KMS-11 (cell line): Measurements from ENCODE around the gene CCDC185.
A peak's percentile ranks its signal among the peaks of the same experiment; 100 is the strongest.

Source experiments
- H2AFZ ChIP-seq: fragments of 200-600 bp; sonication (generic); 2 replicates; pipeline ENCODE4 v1.6.1; 2016; ENCODE audit warnings: antibody characterized with exemption, mixed run types, low read depth
- H3K27ac ChIP-seq: fragments of 200-600 bp; sonication (generic); 2 replicates; pipeline ENCODE4 v1.6.1; 2016; ENCODE audit warnings: mild to moderate bottlenecking, mixed run types
- H3K27me3 ChIP-seq: fragments of 200-600 bp; sonication (generic); 2 replicates; pipeline ENCODE4 v1.6.1; 2017; ENCODE audit warnings: mild to moderate bottlenecking, low read depth, mixed run types, moderate library complexity; ENCODE audit not compliant: insufficient read depth
- H3K36me3 ChIP-seq: fragments of 200-600 bp; sonication (generic); 2 replicates; pipeline ENCODE4 v1.6.1; 2017; ENCODE audit warnings: mild to moderate bottlenecking, mixed run types; ENCODE audit not compliant: insufficient read depth
- H3K4me1 ChIP-seq: fragments of 200-600 bp; sonication (generic); 2 replicates; pipeline ENCODE4 v1.6.1; 2016; ENCODE audit warnings: mild to moderate bottlenecking, low read depth, mixed run types; ENCODE audit not compliant: poor library complexity, severe bottlenecking
- H3K4me2 ChIP-seq: fragments of 200-600 bp; sonication (generic); 2 replicates; pipeline ENCODE4 v1.7.0; 2016; ENCODE audit warnings: mild to moderate bottlenecking, mixed run types
- H3K4me3 ChIP-seq: fragments of 200-600 bp; sonication (generic); IDR thresholded peaks from 2 replicates; pipeline ENCODE4 v1.6.1; 2017; ENCODE audit warnings: low read depth, low read length, mixed read lengths; ENCODE audit not compliant: insufficient read depth
- H3K79me2 ChIP-seq: fragments of 200-600 bp; sonication (generic); 2 replicates; pipeline ENCODE4 v1.6.1; 2016; ENCODE audit warnings: low read depth, mixed run types; ENCODE audit not compliant: insufficient read depth
- H3K9ac ChIP-seq: fragments of 200-600 bp; sonication (generic); 2 replicates; pipeline ENCODE4 v1.6.1; 2016; ENCODE audit warnings: mild to moderate bottlenecking, mixed run types
- H4K20me1 ChIP-seq: fragments of 200-600 bp; sonication (generic); 2 replicates; pipeline ENCODE4 v1.6.1; 2016; ENCODE audit warnings: mild to moderate bottlenecking, mixed run types; ENCODE audit not compliant: insufficient read depth
- CTCF ChIP-seq: fragments of 200-600 bp; sonication (generic); conservative IDR thresholded peaks from 2 replicates; pipeline ENCODE4 v1.6.1; 2017; ENCODE audit warnings: low read depth, mild to moderate bottlenecking, antibody characterized with exemption, low read length, moderate library complexity, mixed read lengths

CCDC185 gene

GRCh38 chr1:223364685-223365382 lies 28.4 kb upstream of the CCDC185 start:
- H3K27me3 ChIP-seq: no peaks in the 10 kb centered on the region; the same call in 1 of the 2 replicates
- H2AFZ ChIP-seq: peak overlapping the region; percentile 89
- no peak overlapping the region for H3K9ac ChIP-seq
- H4K20me1 ChIP-seq: no peaks in the 10 kb centered on the region
- no peak overlapping the region for H3K4me3 ChIP-seq
- no peak overlapping the region for H3K27ac ChIP-seq
- peak overlapping the region; percentile 57 for H3K4me2 ChIP-seq
- no peaks in the 10 kb centered on the region for H3K36me3 ChIP-seq
- H3K79me2 ChIP-seq: no peaks in the 10 kb centered on the region
- no peaks in the 10 kb centered on the region for H3K4me1 ChIP-seq
- TF ChIP-seq CTCF: no peak

GRCh38 chr1:223374064-223374610 lies 19.1 kb upstream of the CCDC185 start:
- Histone ChIP-seq H3K79me2 (no peaks in the 10 kb centered on the region), H4K20me1 (no peaks in the 10 kb centered on the region), H2AFZ (no peak overlapping the region), H3K9ac (no peak overlapping the region), H3K4me2 (no peak overlapping the region), H3K27ac (no peak overlapping the region), H3K4me3 (no peak overlapping the region), H3K4me1 (no peaks in the 10 kb centered on the region), H3K36me3 (no peaks in the 10 kb centered on the region), H3K27me3 (no peaks in the 10 kb centered on the region)
- no peak for TF ChIP-seq CTCF

- Histone ChIP-seq H3K36me3 (no peaks in the 10 kb centered on the region), H3K4me2 (no peak overlapping the region), H3K27ac (no peak overlapping the region), H3K27me3 (no peaks in the 10 kb centered on the region), H4K20me1 (no peaks in the 10 kb centered on the region), H3K4me3 (no peak overlapping the region), H3K79me2 (no peaks in the 10 kb centered on the region), H3K4me1 (no peaks in the 10 kb centered on the region), H2AFZ (no peak overlapping the region), H3K9ac (no peak overlapping the region)
- no peak for TF ChIP-seq CTCF
Observed at GRCh38 chr1:223378754-223379153, 14.5 kb upstream of the CCDC185 start.

GRCh38 chr1:223386013-223386412 lies 7.2 kb upstream of the CCDC185 start:
- H3K4me2 ChIP-seq: no peak overlapping the region
- no peaks in the 10 kb centered on the region for H3K4me1 ChIP-seq
- H3K36me3 ChIP-seq: no peaks in the 10 kb centered on the region
- no peaks in the 10 kb centered on the region for H3K79me2 ChIP-seq
- H3K27ac ChIP-seq: no peak overlapping the region
- no peak overlapping the region for H2AFZ ChIP-seq
- H3K9ac ChIP-seq: no peak overlapping the region
- H3K4me3 ChIP-seq: no peak overlapping the region
- no peaks in the 10 kb centered on the region for H4K20me1 ChIP-seq
- no peaks in the 10 kb centered on the region for H3K27me3 ChIP-seq
- no peak for TF ChIP-seq CTCF
